ENCODE data around the gene SLC12A4.
"Not testable (repeated sequence)": the region's sequence is repeated elsewhere in the genome, so short reads cannot be mapped to it uniquely, and the experiment has no call there.

GRCh38 chr16:67937713-67938112, 30.7 kb downstream of the SLC12A4 start:
- TF ChIP-seq CTCF, POLR2AphosphoS5 (IDR thresholded peaks at IDR 0.05): not testable (repeated sequence)

Measured in suprapubic skin (tissue), 3 donors.